GM21390 (cell line): ENCODE results near the gene MCM10.
"Not testable (repeated sequence)": the region's sequence is repeated elsewhere in the genome, so short reads cannot be mapped to it uniquely, and the experiment has no call there.

ENCODE experiments used
- ATAC-seq: cut with Tn5 transposase; IDR thresholded peaks from one replicate; pipeline ENCODE4 v1.9.1; 2021; ENCODE audit not compliant: unreplicated experiment

MCM10 gene

GRCh38 chr10:13160934-13161856, at the start of gene MCM10:
Gene MCM10, plus strand, starts transcription at chr10:13161558. Its CDS starts 2,645 bp downstream, at chr10:13164203.
- peak; percentile 100 for ATAC-seq

GRCh38 chr10:13113544-13113943, 47.8 kb upstream of the MCM10 start:
- ATAC-seq: no peak

- ATAC-seq: no peak
These were observed 45.2 kb upstream of the MCM10 start for GRCh38 chr10:13115832-13116803.

GRCh38 chr10:13117841-13118783, 43.2 kb upstream of the MCM10 start:
- no peak for ATAC-seq

GRCh38 chr10:13118784-13119410, 42.5 kb upstream of the MCM10 start:
- ATAC-seq: no peak

GRCh38 chr10:13120786-13121499, 40.4 kb upstream of the MCM10 start:
- ATAC-seq: no peak

- no peak for ATAC-seq
These were observed 39.9 kb upstream of the MCM10 start for GRCh38 chr10:13121500-13121854.

GRCh38 chr10:13136651-13137050, 24.7 kb upstream of the MCM10 start:
- no peak for ATAC-seq

- ATAC-seq: no peak
These were observed 22.2 kb upstream of the MCM10 start for GRCh38 chr10:13139150-13139549.

GRCh38 chr10:13139676-13140075, 21.7 kb upstream of the MCM10 start:
- ATAC-seq: no peak

GRCh38 chr10:13140627-13141190, 20.6 kb upstream of the MCM10 start:
- no peak for ATAC-seq

GRCh38 chr10:13143766-13144165, 17.6 kb upstream of the MCM10 start:
- no peak for ATAC-seq

GRCh38 chr10:13144814-13145213, 16.5 kb upstream of the MCM10 start:
- ATAC-seq: no peak

- no peak for ATAC-seq
These were observed 15.0 kb upstream of the MCM10 start for GRCh38 chr10:13146379-13146778.

- ATAC-seq: no peak
These were observed 14.2 kb upstream of the MCM10 start for GRCh38 chr10:13147161-13147560.

GRCh38 chr10:13152296-13152695, 9.1 kb upstream of the MCM10 start:
- no peak for ATAC-seq

- ATAC-seq: not testable (repeated sequence)
These were observed 5.5 kb upstream of the MCM10 start for GRCh38 chr10:13155860-13156259.

GRCh38 chr10:13158401-13158800, 3.0 kb upstream of the MCM10 start:
- no peak for ATAC-seq

GRCh38 chr10:13161857-13162271, 506 bp downstream of the MCM10 start:
- no peak for ATAC-seq
